ENCODE data around the gene PEMT.

DNA sequence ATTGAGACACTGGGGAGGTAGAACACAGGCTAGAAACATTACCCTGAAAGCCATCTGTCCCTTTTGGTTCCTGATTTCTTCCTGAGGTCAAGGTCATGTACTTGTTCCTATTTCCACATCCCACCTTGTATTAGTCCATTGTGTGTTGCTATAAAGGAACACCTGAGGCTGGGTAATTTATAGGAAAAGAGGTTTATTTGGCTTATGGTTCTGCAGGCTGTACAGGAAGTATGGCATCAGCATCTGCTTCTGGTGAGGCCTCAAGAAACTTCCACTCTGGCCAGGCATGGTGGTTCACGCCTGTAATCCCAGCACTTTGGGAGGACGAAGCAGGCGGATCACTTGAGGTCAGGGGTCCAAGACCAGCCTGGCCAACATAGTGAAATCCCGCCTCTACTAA is 122.2 kb downstream of the PEMT start:
- TF ChIP-seq, protein P1, sequence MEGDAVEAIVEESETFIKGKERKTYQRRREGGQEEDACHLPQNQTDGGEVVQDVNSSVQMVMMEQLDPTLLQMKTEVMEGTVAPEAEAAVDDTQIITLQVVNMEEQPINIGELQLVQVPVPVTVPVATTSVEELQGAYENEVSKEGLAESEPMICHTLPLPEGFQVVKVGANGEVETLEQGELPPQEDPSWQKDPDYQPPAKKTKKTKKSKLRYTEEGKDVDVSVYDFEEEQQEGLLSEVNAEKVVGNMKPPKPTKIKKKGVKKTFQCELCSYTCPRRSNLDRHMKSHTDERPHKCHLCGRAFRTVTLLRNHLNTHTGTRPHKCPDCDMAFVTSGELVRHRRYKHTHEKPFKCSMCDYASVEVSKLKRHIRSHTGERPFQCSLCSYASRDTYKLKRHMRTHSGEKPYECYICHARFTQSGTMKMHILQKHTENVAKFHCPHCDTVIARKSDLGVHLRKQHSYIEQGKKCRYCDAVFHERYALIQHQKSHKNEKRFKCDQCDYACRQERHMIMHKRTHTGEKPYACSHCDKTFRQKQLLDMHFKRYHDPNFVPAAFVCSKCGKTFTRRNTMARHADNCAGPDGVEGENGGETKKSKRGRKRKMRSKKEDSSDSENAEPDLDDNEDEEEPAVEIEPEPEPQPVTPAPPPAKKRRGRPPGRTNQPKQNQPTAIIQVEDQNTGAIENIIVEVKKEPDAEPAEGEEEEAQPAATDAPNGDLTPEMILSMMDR (conservative IDR thresholded peaks at IDR 0.05 in 1 of 2, IDR thresholded peaks at IDR 0.05 in 1 of 2; ENCODE audit: low read depth in 1 of 2, low read length in 2 of 2): no peak
- no peak for TF ChIP-seq EZH2 (IDR thresholded peaks at IDR 0.05; ENCODE audit: low read length, missing control alignments)

All from fibroblast of lung (primary cell).